HG03575 (cell line): ENCODE results near the gene IGLL1.

Experiments
- ATAC-seq: cut with Tn5 transposase; IDR thresholded peaks from one replicate; pipeline ENCODE4 v1.9.1; 2021; ENCODE audit not compliant: unreplicated experiment, insufficient number of reproducible peaks, low FRiP score; ENCODE audit errors: extremely low read depth

The IGLL1 gene

DNA sequence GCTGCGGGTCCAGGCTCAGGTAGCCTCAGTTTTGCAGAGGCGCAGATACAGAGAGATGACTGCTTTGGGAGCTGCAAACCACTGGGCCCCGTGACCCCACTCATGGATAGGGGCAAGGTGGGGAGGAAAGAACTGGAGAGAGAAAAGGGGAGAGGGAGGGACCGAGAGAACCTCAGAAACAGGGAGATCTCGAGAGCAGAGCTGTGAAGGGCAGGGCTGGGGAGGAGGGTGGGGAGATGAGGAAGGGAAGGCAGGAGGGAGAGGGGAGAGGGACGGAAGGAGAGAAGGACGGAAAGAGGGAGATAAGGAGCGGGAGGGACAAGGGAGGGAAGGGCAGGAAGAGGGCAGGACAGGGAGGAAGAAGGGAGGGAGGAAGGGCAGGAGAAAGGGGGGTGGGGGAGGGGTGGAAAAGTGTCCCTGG lies 46.3 kb downstream of the IGLL1 start:
- no peak for ATAC-seq

DNA sequence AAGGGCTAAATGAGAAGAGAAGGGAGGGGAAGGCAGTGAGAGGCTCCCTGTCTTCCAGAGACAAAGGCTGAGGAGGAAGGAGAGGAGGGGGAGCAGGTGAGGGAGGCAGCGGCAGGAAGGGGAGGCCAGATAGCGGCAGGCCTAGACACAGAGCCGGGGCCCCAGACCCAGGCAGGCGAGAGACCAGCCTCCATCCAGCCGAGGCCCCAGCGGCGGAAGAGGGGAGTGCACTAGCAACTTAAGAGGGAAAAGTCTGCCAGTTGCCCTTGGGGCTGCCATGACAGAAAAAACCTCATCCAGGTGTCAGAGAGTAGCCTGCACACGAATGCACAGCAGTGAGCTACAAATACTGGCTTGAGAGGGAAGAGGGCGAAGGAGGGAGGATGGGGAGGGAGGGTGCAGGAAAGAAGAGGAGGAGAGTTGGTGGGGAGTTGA lies 46.7 kb downstream of the IGLL1 start:
- no peak for ATAC-seq

DNA sequence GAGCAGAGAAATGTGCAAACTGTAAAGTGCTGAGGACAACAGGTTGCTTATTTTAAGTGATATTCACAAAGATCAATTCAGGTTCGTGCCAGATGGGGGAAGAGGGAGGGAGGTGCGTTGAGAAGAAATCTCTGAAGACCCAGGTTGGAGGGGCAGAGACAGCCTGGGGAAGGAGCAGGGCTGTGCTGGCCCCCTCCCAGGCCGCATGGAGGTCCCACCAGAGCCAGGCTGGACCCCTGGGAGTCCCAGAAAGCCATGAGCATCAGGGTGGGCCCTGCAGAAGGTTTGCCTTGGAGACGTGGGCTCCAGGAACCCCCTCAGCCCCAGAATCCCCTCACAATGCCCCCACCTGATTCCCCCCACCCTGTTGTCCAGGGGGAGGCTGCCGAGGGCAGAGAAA lies 47.4 kb downstream of the IGLL1 start:
- no peak for ATAC-seq

DNA sequence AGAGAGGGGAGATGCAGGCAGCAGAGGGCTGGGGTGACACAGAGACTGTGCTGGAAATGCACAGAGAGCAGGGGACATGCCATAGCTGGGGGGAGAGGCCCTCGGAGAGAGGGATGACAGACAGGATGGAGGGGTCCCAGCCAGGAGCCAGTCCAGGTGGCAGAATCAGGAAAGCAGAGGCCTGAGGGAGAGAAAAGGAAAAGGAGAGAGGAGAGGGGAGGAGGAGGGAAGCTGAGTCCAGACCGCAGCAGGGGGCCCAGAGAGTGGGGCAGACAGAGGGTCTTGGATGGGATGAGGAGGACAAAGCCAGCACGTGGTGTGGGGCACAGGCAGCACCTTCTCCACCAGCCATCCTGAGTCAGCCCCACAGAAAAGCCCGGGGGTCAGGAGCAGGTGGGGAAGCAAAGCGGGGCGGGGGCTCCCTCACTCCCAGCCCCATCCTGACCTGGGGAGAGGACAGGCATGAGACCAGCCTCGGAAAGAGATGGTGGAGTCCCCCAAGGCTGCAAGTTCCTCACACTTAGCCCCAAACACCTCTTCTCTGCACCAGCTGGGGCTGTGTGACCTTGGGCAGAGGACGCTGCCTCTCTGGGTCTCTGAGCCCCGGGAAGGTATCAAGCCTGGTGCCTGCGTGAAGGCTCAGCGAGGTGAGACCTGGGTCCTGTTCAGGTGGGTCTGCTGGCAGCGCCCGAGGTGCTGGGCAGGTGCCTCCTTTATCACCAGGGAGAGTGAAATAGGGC lies 48.0 kb downstream of the IGLL1 start:
- ATAC-seq: no peak

DNA sequence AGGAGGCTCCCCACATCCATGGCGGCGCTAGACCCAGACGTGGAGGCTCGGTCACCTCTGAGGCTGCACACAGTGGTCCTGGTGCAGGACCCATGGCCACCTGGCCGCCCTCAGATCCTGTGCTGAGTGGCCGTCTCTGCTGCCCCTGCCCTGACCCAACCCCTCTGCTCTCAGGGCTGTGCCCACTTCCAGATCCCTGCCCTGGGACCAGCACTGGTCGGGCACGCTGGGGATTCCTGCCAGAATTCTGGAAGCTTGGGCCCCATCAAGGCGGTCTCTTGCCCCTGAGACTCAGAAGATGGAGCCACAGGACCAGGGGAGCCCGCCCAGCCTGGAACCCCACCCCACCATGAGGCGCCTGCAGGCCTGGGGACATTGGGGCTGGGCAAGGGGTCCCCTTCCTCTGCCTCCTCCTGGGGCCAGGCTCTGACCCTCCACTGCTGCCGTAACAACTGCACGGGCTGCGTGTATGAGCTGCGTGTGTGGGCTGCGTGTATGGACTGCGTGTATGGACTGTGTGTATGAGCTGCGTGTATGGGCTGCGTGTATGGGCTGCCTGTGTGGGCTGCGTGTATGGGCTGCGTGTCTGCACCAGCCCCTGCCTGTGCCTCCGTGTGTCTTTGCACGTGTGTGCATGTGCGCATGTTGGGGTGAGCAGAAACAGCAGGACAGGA lies 48.7 kb downstream of the IGLL1 start:
- no peak for ATAC-seq

GRCh38 chr22:23530766-23531282 lies 49.3 kb downstream of the IGLL1 start:
- ATAC-seq: no peak

DNA sequence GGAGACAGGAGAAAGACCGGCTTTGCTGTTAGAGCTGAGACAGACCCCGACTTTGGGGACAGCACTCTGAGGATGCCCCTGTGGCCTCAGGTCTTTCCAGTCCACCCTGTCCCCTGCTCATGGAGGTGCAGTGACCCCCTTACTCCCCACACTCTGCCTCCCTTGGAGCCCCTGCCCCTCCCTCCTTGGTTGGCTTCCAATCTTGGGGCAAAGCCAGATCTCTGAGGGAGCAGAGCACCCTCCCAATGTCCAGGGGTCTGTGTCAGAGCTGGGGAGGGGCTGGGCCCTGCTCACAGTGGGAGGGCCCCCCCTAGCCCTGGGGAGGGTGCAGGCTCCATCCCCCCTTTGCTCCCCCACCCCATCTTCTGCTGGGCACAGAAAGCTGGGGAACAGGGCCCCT lies 50.0 kb downstream of the IGLL1 start:
- no peak for ATAC-seq

- no peak for ATAC-seq
These were observed 50.7 kb downstream of the IGLL1 start for GRCh38 chr22:23529166-23530103.

GRCh38 chr22:23527971-23528740 lies 51.9 kb downstream of the IGLL1 start:
- ATAC-seq: no peak

GRCh38 chr22:23526596-23527316 lies 53.3 kb downstream of the IGLL1 start:
- ATAC-seq: no peak

DNA sequence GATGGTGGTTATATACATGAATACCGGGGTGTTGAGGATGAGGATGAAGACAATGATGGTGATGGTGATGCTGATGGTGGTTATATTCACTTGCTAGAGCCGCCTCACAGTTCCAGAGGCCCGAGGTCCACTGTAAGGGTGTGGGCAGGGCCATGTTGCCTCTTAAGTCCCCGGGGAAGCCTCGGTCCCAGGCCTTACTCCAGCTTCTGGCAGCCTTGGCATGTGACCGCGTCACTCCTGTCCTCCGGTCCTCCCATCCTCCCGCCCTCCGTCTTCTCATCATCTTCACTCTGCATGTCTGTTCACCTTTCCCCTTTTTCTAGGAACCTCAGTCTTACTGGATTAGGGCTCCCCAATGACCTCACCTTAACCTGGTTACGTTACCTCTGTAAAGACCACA lies 54.6 kb downstream of the IGLL1 start:
- ATAC-seq: no peak

DNA sequence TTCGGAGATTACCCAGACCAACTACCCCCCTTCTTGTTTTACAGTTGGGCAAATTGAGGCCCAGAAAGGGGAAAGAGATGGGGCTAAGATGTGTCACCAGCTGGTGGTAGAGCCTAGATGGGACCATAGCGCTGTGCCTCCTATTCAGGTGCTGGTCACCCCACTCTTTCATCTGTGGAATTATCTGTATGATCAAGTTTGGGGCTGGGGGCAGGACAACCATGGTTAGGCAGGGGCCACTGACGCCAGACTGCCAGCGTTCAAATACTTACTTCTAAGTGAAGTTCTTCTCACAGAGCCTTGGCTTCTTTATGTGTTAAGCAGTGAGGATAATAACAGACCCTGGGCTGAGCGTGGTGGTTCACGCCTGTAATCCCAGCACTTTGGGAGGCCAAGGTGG lies 55.9 kb downstream of the IGLL1 start:
- no peak for ATAC-seq

GRCh38 chr22:23523713-23524112 lies 56.4 kb downstream of the IGLL1 start:
- ATAC-seq: no peak
